Measurements from ENCODE around the gene KLHL40. TPM values are rescaled to one million over a fixed set of nuclear protein-coding genes. Genes with fewer than 3 reads are reported as not detected.

Gene KLHL40
- polyA plus RNA-seq, 3 donors, result 0.03 to 0.41 TPM; not detected in 1

Other genes with a start within 250 kb of the KLHL40 start
- 10 to 100 TPM in 1 of 3 donors, 1 to 10 TPM in 2; 1.6 to 12.6 (median 6.9) TPM for gene VIPR1, start 182.9 kb upstream of the KLHL40 start, polyA plus RNA-seq
- gene SEC22C, start 103.6 kb upstream of the KLHL40 start, polyA plus RNA-seq, result 10 to 100 TPM; 26.0 to 45.0 (median 28.4) TPM
- 10 to 100 TPM; 16.3 to 36.0 (median 20.6) TPM for gene SS18L2, start 94.7 kb upstream of the KLHL40 start, polyA plus RNA-seq
- 10 to 100 TPM; 15.3 to 27.9 (median 20.2) TPM for gene NKTR, start 84.9 kb upstream of the KLHL40 start, polyA plus RNA-seq
- gene ZBTB47, start 31.8 kb upstream of the KLHL40 start, polyA plus RNA-seq, result 10 to 100 TPM; 10.5 to 82.4 (median 28.1) TPM
- 1 to 10 TPM in 2 of 3 donors, under 1 TPM in 1; 0.15 to 2.0 (median 1.6) TPM for gene HHATL, start 17.3 kb downstream of the KLHL40 start, polyA plus RNA-seq
- gene CCDC13, start 87.7 kb downstream of the KLHL40 start, polyA plus RNA-seq, result under 1 TPM; 0.44 to 0.85 (median 0.56) TPM
- 100 to 1,000 TPM in 2 of 3 donors, 10 to 100 TPM in 1; 44.3 to 246 (median 131) TPM for gene HIGD1A, start 119.0 kb downstream of the KLHL40 start, polyA plus RNA-seq
- gene ACKR2, start 123.9 kb downstream of the KLHL40 start, polyA plus RNA-seq, result 1 to 10 TPM in 2 of 3 donors, under 1 TPM in 1; 0.31 to 2.6 (median 1.7) TPM
- gene CYP8B1, start 190.3 kb downstream of the KLHL40 start, polyA plus RNA-seq, result under 1 TPM in 1 of 3 donors, not detected in 2; 0.01 TPM
- 1 to 10 TPM; 2.7 to 3.3 (median 2.8) TPM for gene ZNF662, start 220.6 kb downstream of the KLHL40 start, polyA plus RNA-seq

Data from adipose tissue (tissue), 3 donors.